Measurements from ENCODE around the gene MRPL55.
A peak's percentile ranks its signal among the peaks of the same experiment; 100 is the strongest.

Gene MRPL55

GRCh38 chr1:228070173-228070572 is 38.9 kb downstream of the MRPL55 start:
- no peak for DNase-seq (ENCODE audit: low read depth)

- DNase-seq (ENCODE audit: low read depth), result no peak
Observed at GRCh38 chr1:228068359-228068758, 40.7 kb downstream of the MRPL55 start.

- DNase-seq (ENCODE audit: low read depth), result no peak
Observed at GRCh38 chr1:228066891-228067654, 42.0 kb downstream of the MRPL55 start.

GRCh38 chr1:228066416-228066815 is 42.7 kb downstream of the MRPL55 start:
- no peak for DNase-seq (ENCODE audit: low read depth)

DNA sequence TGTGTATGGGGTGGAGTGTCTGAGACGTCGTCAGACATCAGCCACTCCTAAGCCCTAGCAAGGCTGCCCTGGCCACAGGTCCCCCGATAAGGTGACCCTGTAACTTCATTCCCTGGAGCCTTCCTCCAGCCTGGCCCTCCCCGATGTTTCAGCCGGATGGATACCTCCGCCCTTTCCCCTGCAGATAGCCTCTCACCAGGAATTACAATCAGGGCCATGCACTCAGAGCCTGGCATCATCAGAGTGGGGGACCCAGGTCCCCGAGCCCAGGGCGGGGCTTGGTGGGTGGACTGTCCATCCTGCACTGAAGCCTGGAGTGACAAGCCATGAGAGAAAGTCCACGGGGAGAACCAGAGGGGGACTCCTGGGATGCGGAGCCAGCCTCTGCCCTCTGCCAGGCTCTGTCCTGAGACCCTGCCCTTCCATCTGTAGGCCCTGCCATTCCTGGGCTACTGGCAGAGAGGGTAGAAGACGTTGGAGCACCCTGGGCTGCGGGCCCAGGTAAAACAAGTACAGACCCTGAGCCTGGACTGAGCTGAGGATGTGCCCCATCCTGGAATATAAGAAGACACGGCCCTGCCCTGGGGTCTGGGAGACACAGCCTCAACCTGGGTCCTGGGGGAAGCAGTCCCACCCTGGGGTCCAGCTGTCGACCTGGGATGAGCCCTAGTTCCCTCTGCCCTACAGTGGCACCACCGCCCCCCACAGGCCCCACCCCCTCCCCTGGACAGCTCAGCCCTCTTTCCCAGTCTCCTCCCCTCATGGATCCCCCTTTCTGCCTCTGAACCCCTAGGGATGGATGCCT is 43.4 kb downstream of the MRPL55 start:
- no peak for DNase-seq (ENCODE audit: low read depth)

DNA sequence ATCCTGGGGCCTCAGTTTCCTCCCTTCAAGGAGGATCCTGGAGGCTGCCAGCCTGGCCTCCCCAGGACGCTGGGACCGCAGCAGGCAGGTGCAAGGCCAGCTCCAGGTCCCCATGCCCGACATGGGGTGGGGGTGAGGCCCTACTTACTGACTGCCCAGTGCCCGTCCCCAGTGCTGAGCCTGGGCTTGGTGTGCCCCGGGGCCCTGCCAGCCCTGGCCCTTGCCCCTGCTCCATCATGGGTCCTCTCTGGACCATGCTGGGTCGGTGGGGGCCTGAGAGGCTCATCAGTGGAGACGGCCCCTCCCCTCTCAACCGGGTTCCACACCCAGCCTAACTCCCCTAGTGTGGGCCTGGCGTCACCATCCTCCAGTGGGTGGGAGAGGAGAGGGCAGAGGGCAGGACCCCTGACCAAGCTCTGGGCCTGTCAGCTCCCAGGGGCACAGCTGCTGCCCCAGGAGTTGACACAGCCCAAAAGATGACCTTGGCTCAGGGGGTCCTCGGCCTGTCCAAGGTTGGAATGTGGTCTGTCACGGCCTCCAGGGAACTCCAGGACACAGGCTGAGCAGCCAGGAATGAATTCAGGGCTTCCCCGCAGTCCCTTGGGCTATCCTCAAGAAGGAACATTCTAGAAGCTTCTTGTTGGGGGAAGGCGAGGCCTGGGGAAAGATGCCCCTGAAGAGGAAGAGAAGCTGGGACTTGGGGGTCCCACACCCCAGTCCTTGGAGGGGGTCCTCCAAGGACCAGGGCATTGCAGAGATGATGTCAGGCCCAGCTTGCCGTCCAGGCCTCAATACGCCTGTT is 44.2 kb downstream of the MRPL55 start:
- DNase-seq (ENCODE audit: low read depth), result no peak

GRCh38 chr1:228064296-228064695 is 44.8 kb downstream of the MRPL55 start:
- DNase-seq (ENCODE audit: low read depth), result no peak

DNA sequence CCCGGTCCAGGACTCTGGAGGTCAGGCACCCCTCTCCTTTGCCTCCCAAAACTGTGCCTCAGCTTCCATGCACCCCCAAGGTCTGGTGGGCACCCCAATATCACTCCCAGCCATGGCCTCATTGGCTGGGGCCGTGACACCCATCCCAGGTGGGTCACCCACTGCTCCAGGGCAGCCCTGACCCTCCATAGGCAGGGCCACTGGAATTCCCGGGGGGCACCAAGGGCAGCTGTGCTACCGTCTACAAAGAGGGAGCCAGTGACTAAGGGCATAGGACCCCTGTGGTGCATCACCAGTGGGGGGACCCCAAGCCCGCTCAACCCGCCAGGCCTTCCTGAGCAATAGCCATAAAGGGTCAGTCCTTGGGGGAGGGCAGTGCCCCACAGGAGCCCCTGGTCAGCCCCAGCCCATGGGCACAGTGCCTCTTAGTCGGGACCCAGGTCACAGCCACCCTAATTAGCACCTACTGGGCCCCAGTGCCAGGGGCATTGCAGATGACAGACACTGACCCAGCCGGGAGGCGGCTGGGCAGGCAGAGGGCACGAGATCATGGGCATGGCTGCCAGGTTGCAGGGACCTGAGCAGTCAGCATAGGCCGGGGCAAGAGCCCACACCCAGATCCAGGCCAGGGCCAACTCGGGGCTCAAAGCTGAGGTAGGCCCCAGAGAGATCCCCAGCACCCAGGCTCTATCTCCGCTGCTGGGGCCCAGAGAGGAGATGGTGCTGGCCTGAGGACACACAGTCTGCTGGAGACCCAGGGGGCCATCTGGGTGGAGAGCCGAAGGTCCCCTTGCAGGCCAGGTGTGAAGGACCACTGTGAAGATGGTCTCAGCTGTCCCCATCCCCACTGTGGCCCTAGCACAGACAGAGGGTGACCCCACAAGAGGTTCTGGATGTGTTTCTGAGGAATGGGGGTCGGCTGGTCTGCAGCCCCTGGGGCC is 45.6 kb downstream of the MRPL55 start:
- DNase-seq (ENCODE audit: low read depth), result no peak

GRCh38 chr1:228062812-228063211 is 46.3 kb downstream of the MRPL55 start:
- DNase-seq (ENCODE audit: low read depth), result no peak

DNA sequence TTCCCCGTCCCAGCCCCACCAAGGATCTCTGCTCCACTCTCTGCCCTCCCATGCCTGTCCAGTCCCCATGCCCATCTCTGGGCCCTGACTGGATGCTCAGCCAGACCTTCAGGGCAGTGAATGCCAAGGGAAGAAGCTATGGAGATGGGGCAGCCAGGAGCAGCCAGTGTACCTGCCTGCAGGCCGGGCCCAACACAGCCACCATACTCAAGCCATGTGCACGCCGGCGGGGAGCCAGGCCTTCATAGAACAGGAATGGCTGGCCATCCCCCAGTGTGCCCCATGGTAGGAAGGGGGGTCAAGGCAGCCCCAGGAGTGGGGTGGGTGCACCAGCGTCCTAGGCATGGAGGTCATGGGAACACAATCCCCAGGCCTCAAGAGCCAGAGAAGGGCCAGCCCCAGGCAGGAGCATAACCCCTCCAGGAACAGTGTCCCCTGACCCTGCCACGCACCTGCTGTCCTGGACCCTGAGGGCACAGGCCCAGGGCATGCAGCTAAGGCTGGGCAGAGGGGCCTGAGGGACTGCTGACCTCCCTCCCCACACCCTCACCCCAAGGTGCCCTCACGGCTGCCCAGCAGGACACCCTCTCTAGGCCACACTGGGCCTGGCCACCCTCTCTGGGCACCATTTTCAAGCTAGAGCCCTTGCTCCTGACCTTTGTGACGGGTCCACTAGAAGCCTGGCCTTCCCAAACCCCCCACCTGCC is 46.9 kb downstream of the MRPL55 start:
- no peak for DNase-seq (ENCODE audit: low read depth)

- no peak for DNase-seq (ENCODE audit: low read depth)
Observed at GRCh38 chr1:228061411-228062084, 47.6 kb downstream of the MRPL55 start.

DNA sequence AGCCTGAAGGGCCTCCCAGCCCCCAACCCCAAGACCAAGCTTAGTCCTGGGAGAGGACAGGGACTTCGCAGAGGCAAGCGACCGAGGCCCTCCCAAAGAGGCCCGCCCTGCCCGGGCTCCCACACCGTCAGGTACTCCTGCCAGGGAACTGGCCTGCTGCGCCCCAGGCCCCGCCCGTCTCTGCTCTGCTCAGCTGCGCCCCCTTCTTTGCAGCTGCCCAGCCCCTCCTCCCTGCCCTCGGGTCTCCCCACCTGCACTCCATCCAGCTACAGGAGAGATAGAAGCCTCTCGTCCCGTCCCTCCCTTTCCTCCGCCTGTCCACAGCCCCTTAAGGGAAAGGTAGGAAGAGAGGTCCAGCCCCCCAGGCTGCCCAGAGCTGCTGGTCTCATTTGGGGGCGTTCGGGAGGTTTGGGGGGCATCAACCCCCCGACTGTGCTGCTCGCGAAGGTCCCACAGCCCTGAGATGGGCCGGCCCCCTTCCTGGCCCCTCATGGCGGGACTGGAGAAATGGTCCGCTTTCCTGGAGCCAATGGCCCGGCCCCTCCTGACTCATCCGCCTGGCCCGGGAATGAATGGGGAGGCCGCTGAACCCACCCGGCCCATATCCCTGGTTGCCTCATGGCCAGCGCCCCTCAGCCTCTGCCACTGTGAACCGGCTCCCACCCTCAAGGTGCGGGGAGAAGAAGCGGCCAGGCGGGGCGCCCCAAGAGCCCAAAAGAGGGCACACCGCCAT is 48.5 kb downstream of the MRPL55 start:
- no peak for DNase-seq (ENCODE audit: low read depth)

DNA sequence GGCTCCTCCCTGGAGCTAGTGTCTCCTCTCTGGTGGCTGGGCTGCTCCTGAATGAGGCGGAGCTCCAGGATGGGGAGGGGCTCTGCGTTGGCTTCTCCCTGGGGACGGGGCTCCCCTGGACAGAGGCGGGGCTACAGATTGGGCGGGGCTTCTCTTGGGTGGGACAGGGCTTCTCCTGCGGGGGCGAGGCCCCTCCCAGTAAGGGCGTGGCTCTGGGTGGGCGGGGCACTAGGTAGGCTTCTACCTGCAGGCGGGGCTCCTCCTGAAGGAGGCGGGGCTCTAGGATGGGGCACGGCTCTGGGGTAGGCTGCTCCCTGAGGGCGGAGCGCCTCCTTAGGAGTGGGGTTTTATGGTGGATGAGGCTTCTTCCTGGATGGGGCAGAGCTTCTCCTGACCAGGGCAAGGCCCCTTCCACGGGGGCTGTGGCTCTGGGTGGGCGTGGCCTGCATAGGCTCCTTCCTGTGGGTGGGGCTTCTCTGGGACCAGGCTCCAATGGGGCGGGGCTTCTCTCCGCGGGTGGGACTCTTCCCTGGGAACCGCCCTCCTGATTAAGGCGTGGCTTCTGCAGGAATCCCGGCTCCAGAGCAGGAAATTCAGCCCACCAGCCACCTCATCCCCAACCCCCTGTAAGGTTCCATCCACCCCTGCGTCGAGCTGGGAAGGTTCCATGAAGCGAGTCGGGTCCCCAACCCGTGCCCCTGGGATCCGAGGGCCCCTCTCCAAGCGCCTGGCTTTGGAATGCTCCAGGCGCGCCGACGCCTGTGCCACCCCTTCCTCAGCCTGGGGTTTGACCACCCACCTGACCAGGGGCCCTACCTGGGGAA is 49.3 kb downstream of the MRPL55 start:
- peak; percentile 59 for DNase-seq (ENCODE audit: low read depth)

- DNase-seq (ENCODE audit: low read depth), result no peak
Observed at GRCh38 chr1:228058949-228059633, 50.0 kb downstream of the MRPL55 start.

DNA sequence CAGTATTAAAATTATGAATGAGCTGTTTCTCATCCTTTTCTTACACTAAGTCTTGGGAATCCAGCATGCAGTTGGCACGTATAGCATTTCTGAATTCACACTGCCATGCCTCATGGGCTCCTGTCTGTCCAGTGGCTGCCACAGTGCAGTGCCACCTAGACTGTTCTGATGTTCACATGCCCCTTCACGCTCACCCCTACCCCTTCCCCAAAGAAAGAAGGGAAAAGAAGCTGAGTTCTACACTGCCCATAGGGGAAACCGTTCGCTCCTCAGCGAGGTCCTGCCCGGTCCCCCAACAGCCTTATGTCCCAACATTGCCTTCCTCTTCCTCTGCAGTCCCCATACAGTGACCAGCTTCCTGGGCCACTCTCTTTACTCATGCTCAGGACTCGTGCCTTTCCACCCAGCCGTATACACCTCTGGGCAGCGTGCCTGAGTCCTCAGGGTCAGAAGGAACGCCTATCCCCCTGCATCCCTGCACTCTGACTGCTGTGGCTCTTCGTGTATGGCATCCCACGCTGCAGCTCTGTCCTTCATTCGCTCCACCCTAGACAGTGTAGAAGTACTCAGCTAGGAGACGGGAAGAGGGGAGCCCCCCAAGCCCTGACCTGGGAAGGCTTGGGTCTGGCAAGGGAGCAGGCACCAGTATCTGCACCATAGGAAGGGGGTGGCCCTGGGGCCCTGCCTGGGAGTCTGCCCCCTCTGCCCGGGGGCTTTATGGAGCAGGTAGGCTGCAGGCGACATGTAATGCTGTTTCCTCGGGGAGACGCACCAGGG is 50.7 kb downstream of the MRPL55 start:
- DNase-seq (ENCODE audit: low read depth), result no peak
